Glomerular endothelial cell (primary cell): ENCODE measurements around the gene GSTA4. TPM values are rescaled to one million over a fixed set of nuclear protein-coding genes. Genes with fewer than 3 reads are reported as not detected.
"Not testable (repeated sequence)": the region's sequence is repeated elsewhere in the genome, so short reads cannot be mapped to it uniquely, and the experiment has no call there.

Source experiments
- DNase-seq: peaks from one replicate; pipeline ENCODE4 v3.0.0-alpha.2; 2011; ENCODE audit warnings: low read depth, low spot score; ENCODE audit errors: extremely low read depth
- total RNA-seq: library from RNA; depleted of rRNA; stranded (reverse); fragments of >200 nt; gene quantifications from 2 replicates; pipeline ENCODE4 v1.2.3, GENCODE V29; 2015

The GSTA4 gene
- total RNA-seq, 1 donor from 2014 or later, result 21.8 TPM

DNA sequence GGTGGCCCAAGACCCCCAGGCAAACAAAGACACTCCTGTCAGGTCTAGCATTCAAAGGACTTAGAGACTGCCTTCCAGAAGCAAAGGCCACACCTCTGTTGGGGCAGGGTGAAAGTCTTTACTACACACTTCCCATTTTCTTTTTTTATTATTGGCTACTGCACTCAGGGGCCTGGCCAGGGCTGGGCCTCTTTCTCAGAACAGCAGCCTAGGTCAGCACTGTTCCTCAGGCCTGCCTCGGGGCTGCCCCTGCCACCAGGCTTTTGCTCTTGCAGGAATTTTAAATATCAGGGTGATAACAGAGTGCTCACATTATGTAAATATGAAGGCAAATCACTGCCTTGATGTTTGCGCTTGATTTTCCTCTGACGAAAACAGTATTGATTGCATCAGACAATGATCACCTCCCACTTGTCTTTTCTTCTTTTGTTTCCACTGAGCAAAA lies 18.5 kb downstream of the GSTA4 start:
- DNase-seq, result no peak

DNA sequence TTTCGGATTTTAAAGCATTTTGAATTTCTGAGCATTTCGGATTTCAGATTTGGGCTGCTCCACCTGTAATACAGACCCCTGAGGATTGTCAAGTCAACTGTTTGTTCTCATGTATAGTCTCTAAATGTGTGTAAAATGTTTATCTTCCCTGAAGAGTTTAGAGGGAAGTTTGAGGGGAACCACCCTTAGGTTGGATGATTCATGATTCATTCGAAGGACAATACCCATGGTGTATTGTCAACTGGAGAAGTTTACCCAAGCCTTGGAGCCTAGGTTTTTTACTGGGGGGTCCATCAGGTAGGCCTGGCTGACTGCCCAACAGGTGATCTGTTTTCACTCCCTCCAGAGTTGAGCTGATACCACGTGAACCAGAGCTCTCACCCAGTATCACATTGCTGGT lies 18.9 kb downstream of the GSTA4 start:
- DNase-seq, result no peak

DNA sequence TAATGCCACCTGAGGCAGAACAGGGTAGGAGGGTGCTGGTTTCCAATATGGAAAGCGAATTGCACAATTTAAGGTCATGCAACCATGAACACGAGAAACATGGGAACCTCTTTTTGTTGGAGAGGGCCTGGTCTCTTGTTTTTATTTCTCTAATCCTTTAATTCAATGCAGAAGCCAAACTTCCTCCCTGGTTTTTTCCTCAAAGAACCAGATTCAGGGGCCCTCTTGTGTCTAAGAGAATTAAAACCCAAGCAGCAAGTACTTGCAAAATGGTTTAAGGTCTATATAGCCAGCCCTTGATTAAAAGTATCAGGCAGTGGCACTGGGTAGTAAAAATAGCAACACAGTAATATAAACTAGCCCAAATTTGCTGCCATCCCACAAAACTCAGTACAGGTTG lies 19.5 kb downstream of the GSTA4 start:
- DNase-seq, result no peak

- no peak for DNase-seq
These were observed 22.1 kb downstream of the GSTA4 start for GRCh38 chr6:52972989-52973388.

- DNase-seq, result no peak
These were observed 25.7 kb downstream of the GSTA4 start for GRCh38 chr6:52969359-52969758.

DNA sequence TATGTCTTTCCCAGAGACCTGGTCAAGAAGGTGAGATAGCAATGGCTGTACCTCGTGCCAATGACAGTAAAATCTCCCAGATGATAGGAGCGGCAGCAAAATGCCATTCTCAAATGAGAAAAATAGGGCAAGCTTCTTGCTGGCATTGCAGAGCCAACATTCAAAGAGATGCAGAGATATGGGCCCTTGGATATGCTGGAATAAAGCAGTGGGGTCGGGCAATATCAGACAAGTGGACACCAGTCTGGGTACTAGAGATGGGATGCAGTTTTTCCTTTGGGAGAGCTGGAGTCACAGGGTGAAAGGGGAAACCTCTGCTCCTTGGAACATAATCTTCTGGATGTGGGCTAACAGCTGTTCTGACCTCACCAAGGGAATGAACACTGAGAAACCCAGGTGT lies 29.0 kb downstream of the GSTA4 start:
- no peak for DNase-seq

GRCh38 chr6:52965380-52965779 lies 29.7 kb downstream of the GSTA4 start:
- DNase-seq, result no peak

GRCh38 chr6:52964318-52964717 lies 30.8 kb downstream of the GSTA4 start:
- no peak for DNase-seq

GRCh38 chr6:52962701-52963100 lies 32.4 kb downstream of the GSTA4 start:
- DNase-seq, result no peak

GRCh38 chr6:52961022-52961421 lies 34.1 kb downstream of the GSTA4 start:
- not testable (repeated sequence) for DNase-seq

DNA sequence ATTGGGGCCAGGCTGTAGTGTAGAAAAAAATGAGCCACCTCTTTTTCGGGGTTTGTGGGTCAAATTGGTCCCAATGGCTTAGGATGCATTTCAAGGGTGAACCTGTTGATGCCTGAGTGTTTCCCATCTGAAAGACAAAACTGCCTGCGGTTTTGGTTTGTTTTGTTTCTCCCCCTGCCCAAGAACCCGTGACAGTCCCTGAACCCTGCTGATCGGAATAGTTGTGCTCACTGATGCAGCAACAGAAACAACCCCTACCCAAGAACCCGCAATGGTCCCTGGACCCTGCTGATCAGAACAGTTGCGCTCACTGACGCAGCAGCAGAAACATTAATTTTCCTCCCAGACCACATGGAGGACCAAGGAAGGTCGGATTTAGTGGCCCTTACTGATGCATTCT lies 34.9 kb downstream of the GSTA4 start:
- DNase-seq, result not testable (repeated sequence)

DNA sequence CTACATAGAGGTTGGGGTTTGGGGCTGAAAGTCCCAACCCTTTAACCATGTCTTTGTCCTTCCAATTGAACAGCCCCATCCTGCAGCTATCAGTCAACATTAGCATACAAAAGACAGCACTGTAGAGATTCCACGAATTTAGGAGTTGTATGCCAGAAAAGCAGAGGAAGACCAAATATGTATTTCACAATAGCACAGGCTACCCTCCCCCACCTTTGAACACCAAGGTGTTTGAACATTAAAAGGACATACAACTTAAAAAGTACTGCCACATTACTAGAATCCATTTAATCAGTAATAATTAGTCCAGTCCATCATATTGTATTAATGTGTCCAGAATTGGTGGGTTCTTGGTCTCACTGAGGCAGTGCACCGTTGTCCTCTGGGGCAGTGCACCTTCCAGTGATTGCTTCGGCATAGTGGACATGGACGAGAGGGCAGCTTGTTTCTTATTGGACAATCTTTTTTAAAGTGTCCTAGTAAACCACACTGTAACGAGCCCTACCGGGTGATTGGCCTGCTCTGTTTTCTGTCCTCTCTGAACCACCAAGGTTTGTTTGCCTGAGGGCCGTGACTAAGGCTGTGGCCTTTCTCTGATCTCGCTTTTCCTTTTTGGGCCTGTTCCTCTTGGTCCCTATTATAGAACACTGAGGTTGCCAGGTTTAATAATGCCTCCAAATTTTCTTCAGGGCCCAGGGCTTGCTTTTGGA lies 36.4 kb downstream of the GSTA4 start:
- no peak for DNase-seq

DNA sequence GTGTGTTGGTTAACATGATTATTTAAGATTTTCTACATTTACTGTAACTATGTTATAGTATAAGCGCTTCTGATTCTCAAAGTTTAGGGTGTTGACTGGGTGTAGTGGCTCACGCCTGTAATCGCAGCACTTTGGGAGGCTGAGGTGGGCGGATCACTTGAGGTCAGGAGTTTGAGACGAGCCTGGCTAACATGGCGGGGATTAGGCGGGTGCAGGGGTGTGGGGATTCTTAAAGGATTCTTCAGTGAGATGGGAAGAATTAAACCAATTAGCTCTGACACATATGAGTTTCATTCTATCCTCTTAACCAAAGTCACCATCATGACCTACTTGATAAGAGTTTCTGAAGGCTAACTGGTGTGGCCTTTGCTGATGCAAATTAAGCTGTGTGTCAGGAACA lies 39.2 kb downstream of the GSTA4 start:
- DNase-seq, result no peak

GRCh38 chr6:52953911-52954839 lies 40.9 kb downstream of the GSTA4 start:
- no peak for DNase-seq

GRCh38 chr6:52946306-52946705 lies 48.8 kb downstream of the GSTA4 start:
- no peak for DNase-seq

DNA sequence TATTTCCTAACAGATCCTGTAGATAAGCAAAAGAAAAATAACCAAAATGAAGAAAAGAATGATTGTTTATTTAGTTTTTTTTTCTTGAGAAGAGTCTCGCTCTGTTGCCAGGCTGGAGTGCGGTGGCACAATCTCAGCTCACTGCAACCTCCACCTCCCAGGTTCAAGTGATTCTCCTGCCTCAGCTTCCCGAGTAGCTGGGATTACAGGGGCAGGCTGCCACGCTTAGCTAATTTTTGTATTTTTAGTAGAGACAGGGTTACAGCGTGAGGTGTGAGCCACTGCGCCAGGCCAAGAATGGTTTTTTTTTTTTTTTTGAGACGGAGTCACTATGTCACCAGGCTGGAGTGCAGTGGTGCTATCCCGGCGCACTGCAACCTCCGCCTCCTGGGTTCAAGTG lies 52.3 kb downstream of the GSTA4 start:
- not testable (repeated sequence) for DNase-seq

DNA sequence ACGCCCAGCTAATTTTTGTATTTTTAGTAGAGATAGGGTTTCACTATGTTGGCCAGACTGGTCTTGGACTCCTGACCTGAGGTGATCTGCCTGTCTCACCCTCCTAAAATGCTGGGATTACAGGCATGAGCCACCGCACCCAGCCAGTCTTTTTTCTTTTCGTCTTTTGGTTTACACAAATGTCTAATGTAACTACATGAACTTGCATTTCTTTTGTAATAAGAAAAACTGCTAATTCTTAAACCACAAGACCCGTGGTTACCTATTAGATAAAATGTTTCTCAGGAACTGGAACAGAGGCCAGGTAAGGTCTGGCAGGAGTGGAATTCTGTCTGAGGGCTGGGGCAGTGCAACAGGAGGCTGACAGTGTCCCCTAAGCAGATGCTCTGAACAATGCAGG lies 52.9 kb downstream of the GSTA4 start:
- DNase-seq, result no peak

DNA sequence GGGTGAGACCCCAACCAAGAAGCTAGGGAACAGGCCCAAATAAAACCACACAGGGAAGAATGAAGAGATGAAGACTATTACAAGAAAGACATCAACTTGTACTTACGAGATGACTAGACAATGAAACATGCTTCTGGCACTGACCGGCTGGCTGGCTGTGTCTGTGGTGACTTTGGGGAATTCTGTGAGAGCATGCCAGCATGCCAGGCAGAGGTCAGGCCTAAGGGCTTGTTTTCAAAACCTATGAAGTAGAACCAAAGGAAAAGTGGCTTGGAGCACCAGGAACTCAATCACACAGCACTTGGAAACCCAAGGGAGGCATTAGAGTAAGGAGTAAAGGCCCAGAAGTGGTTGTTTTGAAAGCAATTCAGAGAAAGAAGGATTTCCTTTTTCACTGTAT lies 57.2 kb downstream of the GSTA4 start:
- no peak for DNase-seq

DNA sequence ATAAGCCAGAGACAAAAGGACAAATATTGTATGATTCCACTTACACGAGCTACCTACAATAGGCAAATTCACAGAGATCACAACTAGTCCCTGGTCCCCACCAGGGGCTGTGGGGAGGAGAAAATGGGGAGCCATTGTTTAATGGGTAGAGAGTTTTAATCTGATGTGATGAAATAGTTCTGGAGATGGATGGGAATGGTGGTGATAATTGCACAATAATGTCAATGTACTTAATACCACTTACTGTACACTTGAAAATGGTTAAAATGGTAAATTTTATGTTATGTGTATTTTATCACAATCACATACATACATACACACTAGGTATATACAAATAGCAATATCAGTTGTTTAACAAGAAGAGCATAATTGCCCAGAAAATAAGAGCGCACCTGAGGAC lies 61.3 kb downstream of the GSTA4 start:
- no peak for DNase-seq

DNA sequence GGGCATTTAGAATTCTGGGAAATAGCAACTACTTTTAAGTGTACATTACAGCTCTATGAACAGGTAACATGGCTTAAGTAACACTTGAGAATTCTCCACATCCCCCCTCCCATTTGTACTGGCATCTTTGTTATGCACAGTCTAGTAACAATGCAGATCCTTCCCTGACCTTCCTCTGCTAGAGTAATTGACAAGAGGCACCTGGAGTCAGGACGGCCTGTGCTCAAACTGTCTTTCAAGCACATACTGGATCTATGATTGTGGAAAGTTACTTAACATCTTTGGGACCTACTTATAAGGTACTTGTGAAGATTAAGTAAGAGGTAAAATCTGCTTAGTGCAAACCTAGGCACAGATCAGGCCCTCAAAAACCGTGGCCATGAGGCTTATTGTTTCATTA lies 63.7 kb downstream of the GSTA4 start:
- DNase-seq, result no peak

GRCh38 chr6:52929321-52930164 lies 65.5 kb downstream of the GSTA4 start:
- DNase-seq, result peak; percentile 22
